Common myeloid progenitor, CD34-positive (primary cell): ENCODE data around the gene EPS15.

Source experiments
- CTCF ChIA-PET: fragments of 350-600 bp; sonication (Branson Sonifier 250); formaldehyde crosslinking; loops from one replicate; lab custom pipeline; 2021; ENCODE audit warnings: antibody characterized with exemption; lab: Charles Lee
- POLR2A ChIA-PET: fragments of 350-600 bp; sonication (Branson Sonifier 250); formaldehyde crosslinking; loops from one replicate; lab custom pipeline; 2021; ENCODE audit warnings: antibody characterized with exemption; lab: Charles Lee
- DNase-seq, 3 donors: peaks; one replicate each; pipeline versions ENCODE4 v3.0.0 to v3.0.0-alpha.2; 2013
- H3K27ac ChIP-seq, 2 experiments: 1 replicate in 1 of 2; 2 replicates in 1 of 2; pipeline ENCODE4 v1.7.0; 2013; ENCODE audit warnings: inconsistent platforms in 2 of 2, low read length in 2 of 2, mild to moderate bottlenecking in 2 of 2, low read depth in 1 of 2, moderate library complexity in 1 of 2; ENCODE audit not compliant: severe bottlenecking in 2 of 2, insufficient read depth in 1 of 2, poor library complexity in 1 of 2
- H3K27me3 ChIP-seq, 5 experiments: replicated peaks in 2 of 5; 1 replicate in 3 of 5; 2 replicates in 2 of 5; pipeline versions ENCODE4 v1.6.1 to v1.7.0; 2013; ENCODE audit warnings: low read length in 4 of 5, mild to moderate bottlenecking in 2 of 5, moderate library complexity in 2 of 5, inconsistent platforms in 1 of 5; ENCODE audit not compliant: insufficient read depth in 5 of 5, control insufficient read depth in 4 of 5
- H3K36me3 ChIP-seq, 4 experiments: 1 replicate in 2 of 4; 2 replicates in 2 of 4; pipeline versions ENCODE4 v1.6.1 to v1.7.0; 2013; ENCODE audit warnings: low read length in 3 of 4, control low read depth in 1 of 4, mild to moderate bottlenecking in 1 of 4; ENCODE audit not compliant: control insufficient read depth in 4 of 4, insufficient read depth in 4 of 4
- H3K4me1 ChIP-seq, 4 experiments: 1 replicate in 3 of 4; 2 replicates in 1 of 4; pipeline versions ENCODE4 v1.6.1 to v1.7.1; 2013; ENCODE audit warnings: low read length in 3 of 4, mild to moderate bottlenecking in 3 of 4, control low read depth in 1 of 4, inconsistent platforms in 1 of 4, moderate library complexity in 1 of 4; ENCODE audit not compliant: control insufficient read depth in 4 of 4, insufficient read depth in 4 of 4; ENCODE audit errors: control extremely low read depth in 1 of 4
- H3K4me3 ChIP-seq, 7 experiments: 1 replicate in 4 of 7; 2 replicates in 3 of 7; pipeline versions ENCODE4 v1.5.1 to v1.7.0; 2013; ENCODE audit warnings: mild to moderate bottlenecking in 7 of 7, low read length in 6 of 7, moderate library complexity in 6 of 7, inconsistent platforms in 2 of 7, low read depth in 2 of 7, control low read depth in 1 of 7; ENCODE audit not compliant: insufficient read depth in 4 of 7, control insufficient read depth in 1 of 7; ENCODE audit errors: extremely low read depth in 1 of 7
- H3K9me3 ChIP-seq, 5 experiments: 1 replicate in 4 of 5; 2 replicates in 1 of 5; pipeline versions ENCODE4 v1.6.1 to v1.7.1; 2013; ENCODE audit warnings: low read length in 4 of 5, mild to moderate bottlenecking in 2 of 5, inconsistent platforms in 1 of 5, low read depth in 1 of 5, moderate library complexity in 1 of 5; ENCODE audit not compliant: control insufficient read depth in 4 of 5, insufficient read depth in 2 of 5; ENCODE audit errors: control extremely low read depth in 1 of 5
- WGBS: methylation state at CpG from one replicate; pipeline ENCODE4 v1.1.5; 2013; ENCODE audit not compliant: insufficient coverage; 5-methylcytosine and 5-hydroxymethylcytosine counted together

Gene EPS15

DNA sequence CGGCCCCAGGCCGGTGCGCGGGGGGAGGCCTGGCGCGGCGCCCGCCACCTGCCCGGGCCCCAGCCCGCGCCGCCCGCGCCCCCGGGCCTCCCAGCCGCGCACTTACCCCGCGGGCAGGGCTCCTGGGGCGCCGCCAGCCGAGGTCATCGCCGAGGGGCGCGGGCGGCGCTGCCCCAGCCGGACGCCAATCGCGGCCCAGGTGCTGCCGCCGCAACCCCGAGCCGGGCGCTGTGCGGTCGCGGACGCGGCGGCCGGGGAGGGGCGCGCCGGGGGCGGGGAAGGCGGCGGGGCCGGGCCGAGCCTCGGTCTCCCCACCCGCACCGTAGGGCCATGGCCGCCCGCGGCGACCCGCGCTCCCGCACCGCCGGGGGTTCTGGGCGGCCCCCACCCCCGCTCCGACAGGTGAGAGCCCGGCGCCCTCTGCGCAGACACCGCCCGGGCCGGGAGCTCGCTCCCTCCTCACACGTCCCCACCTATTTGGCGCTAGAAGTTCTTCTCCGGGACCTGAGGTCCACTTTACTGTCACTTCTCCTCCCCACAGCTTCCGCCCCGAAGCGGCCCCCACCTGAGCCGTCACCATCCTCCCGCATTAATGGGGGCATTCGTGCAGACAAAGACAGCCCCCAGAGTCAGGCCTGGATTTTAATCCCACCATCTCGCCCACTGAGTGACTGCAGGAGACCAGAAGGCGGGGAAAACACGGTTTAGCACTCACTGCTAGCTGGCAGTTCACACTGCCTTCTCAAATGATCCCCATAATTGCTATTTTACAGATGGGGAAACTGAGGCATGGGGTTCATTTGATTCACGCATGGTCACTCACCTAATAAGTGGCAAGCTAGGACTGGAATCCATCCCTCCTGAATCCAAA, 188.5 kb downstream of the EPS15 start, which contains the start of gene TTC39A:
TTC39A (minus strand) TSS at position 232 of the 871 bp plus-strand sequence; CDS start at position 147, 85 bp downstream.
- Histone ChIP-seq H3K9me3 (no peaks in the 10 kb centered on the region), H3K36me3 (no peaks in the 10 kb centered on the region), H3K4me3 (peak within 1 kb of the TSS; percentile 13 to 73 (median 55)), H3K27ac (peak within 1 kb of the TSS in 1 of 2 experiments; percentile 32), H3K4me1 (peaks cover 0 to 17% (median 15%) of the 10 kb centered on the region in 4 experiments), H3K27me3 (peaks cover 0 to 5% (median 2%) of the 10 kb centered on the region in 5 experiments)
- ChIA-PET CTCF (interaction anchor here (1.5 to 1.8 kb wide), 5 partner anchors 11 to 451 kb away, joined by 3 to 6 read pairs (median 4); no protein-coding TSS in a partner anchor), POLR2A (no interaction called here)
- 7% methylated on average over 42 of the region's 87 CpGs for WGBS
- DNase-seq = peak in 1 of 3 donors; percentile 19

DNA sequence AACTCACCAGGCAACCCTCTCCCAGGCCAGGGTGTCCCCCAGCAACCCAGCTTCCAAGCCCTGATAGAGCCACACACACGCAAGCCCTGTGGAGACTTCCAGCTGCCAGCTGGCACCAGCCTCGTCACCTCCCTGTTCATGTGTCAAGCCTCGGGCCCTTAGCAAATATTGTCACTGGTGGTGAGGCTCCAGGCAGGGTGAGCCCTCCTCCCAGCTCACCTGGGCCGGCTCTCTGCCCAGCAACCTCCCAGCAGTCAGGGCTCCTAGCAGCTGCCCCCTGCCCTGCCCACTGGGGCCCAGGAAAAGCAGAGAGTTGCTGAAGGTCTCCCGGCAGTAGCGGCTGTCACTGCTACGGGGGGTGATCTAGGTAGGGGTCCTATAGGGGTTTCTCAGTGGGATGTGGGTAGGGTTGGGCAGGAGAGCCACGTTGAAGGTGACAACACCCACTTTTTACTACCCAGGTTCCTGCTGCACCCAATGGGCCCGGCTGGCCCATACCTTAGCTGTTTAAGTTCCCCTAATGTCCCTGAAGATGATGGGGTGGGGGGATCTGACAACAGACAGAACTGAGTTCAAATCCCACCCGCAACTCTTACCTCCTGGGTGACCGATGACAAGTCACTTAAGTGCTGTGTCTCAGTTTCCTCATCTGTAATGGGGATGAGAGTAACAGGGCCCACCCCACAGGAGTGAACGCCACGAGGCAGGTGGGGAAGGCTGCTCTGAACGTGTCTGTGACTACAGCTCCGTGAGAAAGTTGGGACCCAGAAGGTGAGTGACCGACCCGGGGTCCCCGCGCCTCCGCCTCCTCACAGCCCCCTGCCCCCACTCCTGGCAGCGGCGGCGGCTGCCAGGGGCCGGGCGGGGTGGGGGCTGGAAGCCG, 189.4 kb downstream of the EPS15 start:
- Histone ChIP-seq H3K4me3 (peak overlapping the region in 3 of 7 experiments; percentile 25 to 52 (median 43)), H3K9me3 (no peaks in the 10 kb centered on the region), H3K27me3 (peaks cover 0 to 5% (median 2%) of the 10 kb centered on the region in 5 experiments), H3K36me3 (no peaks in the 10 kb centered on the region), H3K4me1 (peaks cover 0 to 17% (median 15%) of the 10 kb centered on the region in 4 experiments), H3K27ac (no peak overlapping the region)
- ChIA-PET POLR2A (interaction anchor here (0.6 kb wide), 1 partner anchor 900 kb away, joined by 3 read pairs; no protein-coding TSS in a partner anchor), CTCF (interaction anchor here (1.6 kb wide), 1 partner anchor 138 kb away, joined by 3 read pairs; no protein-coding TSS in a partner anchor)
- DNase-seq = peak in 1 of 3 donors; percentile 33
- WGBS = 48% methylated on average over 18 of the region's 26 CpGs

DNA sequence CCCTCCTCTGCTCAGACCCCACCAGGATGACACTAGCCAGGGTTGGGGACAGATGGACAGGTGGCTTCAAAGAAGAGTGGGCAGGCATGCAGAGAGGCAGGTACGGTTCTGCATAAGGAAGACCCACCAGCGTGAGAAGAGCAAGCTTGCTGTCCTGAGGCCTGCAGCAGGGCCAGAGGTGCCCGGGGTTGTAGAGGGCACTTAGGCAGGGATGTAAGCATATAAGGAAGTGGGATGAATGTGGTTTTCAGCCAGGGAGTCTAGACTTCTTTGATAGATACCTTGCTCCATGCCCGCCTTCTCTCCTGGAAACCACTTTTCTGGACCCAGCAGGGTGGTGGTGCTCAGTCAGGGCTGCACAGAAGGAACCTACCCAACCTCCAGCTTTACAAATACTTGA, 190.1 kb downstream of the EPS15 start:
- Histone ChIP-seq H3K9me3 (no peaks in the 10 kb centered on the region), H3K4me1 (peaks cover 0 to 17% (median 15%) of the 10 kb centered on the region in 4 experiments), H3K27me3 (peaks cover 0 to 5% (median 2%) of the 10 kb centered on the region in 5 experiments), H3K4me3 (no peak overlapping the region), H3K36me3 (no peaks in the 10 kb centered on the region), H3K27ac (no peak overlapping the region)
- POLR2A ChIA-PET = no interaction called here
- DNase-seq = no peak
- CTCF ChIA-PET = no interaction called here
- 89% methylated on average over 4 of the region's 4 CpGs for WGBS

DNA sequence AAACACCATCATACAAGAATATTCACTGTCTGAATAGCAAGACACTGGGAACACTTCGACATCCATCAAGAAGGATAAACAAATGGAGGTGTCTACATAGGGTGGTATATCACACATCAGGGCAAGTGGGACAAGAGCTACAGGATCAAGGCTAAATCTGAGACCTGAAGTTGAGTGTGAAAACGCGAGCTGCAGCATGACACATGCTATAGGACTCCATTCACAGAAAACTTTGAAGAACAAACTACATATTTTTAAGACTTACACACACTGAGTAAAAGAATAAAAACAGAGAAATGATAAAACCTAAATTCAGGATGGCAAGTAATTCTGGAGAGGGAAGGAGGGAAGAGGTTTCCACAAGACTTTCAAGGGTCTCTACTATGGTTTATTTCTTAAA, 190.8 kb downstream of the EPS15 start:
- H3K9me3 ChIP-seq = no peaks in the 10 kb centered on the region
- DNase-seq = no peak
- CTCF ChIA-PET = no interaction called here
- no peaks in the 10 kb centered on the region for H3K36me3 ChIP-seq
- POLR2A ChIA-PET = no interaction called here
- peaks cover 0 to 17% (median 15%) of the 10 kb centered on the region in 4 experiments for H3K4me1 ChIP-seq
- peaks cover 0 to 5% (median 2%) of the 10 kb centered on the region in 5 experiments for H3K27me3 ChIP-seq
- no peak overlapping the region for H3K27ac ChIP-seq
- no peak overlapping the region for H3K4me3 ChIP-seq
- no CpG with 5 or more reads among the region's 3 CpGs for WGBS

DNA sequence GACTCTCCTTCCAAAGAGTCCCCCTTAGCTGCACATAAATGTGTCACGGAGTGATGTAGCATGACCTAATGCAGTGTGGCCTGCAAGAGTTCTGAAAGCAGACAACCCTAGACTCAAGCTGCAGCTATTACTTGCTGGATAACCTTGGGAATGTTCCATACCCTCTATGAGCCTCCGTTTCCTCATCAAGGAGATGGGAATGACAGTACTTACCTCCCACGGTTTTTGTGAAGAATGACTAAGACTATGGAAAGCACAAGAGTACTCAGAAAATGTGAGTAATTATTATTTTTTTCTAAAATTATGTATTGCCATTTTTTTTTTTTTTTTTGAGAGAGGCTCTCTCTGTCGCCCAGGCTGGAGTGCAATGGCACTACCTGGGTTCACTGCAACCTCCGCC, 191.7 kb downstream of the EPS15 start:
- DNase-seq = no peak
- H3K36me3 ChIP-seq = no peaks in the 10 kb centered on the region
- peaks cover 0 to 17% (median 15%) of the 10 kb centered on the region in 4 experiments for H3K4me1 ChIP-seq
- ChIA-PET CTCF (interaction anchor here (1.0 to 1.4 kb wide), 2 partner anchors 11 to 14 kb away, joined by 4 read pairs; no protein-coding TSS in a partner anchor), POLR2A (no interaction called here)
- WGBS = 93% methylated on average over 3 of the region's 5 CpGs
- no peak overlapping the region for H3K4me3 ChIP-seq
- no peak overlapping the region for H3K27ac ChIP-seq
- H3K27me3 ChIP-seq = peaks cover 0 to 5% (median 2%) of the 10 kb centered on the region in 5 experiments
- H3K9me3 ChIP-seq = no peaks in the 10 kb centered on the region

DNA sequence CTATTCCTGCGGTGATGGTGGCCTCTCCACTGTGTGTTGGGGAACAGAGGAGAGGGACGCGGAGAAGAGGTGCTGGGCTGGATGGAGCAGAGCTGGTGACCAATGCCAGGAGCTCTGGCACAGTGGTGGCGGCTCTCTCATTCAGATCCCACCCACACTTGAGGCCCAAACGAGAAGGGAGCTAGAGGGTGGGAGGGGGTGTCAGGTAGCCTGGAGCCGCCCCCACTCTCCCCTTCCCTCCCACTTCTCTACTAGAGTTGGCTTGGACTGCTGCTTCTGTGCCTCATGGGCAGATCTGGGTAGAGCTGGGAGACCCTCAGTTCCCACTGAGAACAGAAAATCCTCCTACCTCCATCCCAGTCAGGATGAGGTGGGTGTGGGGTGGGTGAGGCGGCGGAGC, 192.2 kb downstream of the EPS15 start:
- peaks cover 0 to 5% (median 2%) of the 10 kb centered on the region in 5 experiments for H3K27me3 ChIP-seq
- H3K4me3 ChIP-seq = no peak overlapping the region
- 100% methylated on average over 2 of the region's 8 CpGs for WGBS
- DNase-seq = no peak
- H3K9me3 ChIP-seq = no peaks in the 10 kb centered on the region
- ChIA-PET POLR2A (no interaction called here), CTCF (interaction anchor here (1.0 to 1.4 kb wide), 2 partner anchors 10 to 13 kb away, joined by 4 read pairs; no protein-coding TSS in a partner anchor)
- no peak overlapping the region for H3K27ac ChIP-seq
- peaks cover 0 to 17% (median 15%) of the 10 kb centered on the region in 4 experiments for H3K4me1 ChIP-seq
- H3K36me3 ChIP-seq = no peaks in the 10 kb centered on the region
